H9 (cell line): ENCODE results near the gene ADAMTS6. TPM values are rescaled to one million over a fixed set of nuclear protein-coding genes. Genes with fewer than 3 reads are reported as not detected.

Experiments
- DNase-seq: peaks from one replicate; pipeline ENCODE4 v3.0.0-alpha.2; 2017
- H2AFZ ChIP-seq: one replicate; pipeline ENCODE4 v1.6.1; 2013; ENCODE audit warnings: mild to moderate bottlenecking, low read length, control low read depth, moderate library complexity
- H2AK5ac ChIP-seq: 2 replicates; pipeline ENCODE4 v1.6.1; 2013; ENCODE audit warnings: low read length, control low read depth, mixed read lengths; ENCODE audit not compliant: insufficient read length
- H2BK120ac ChIP-seq: one replicate; pipeline ENCODE4 v1.6.1; 2013; ENCODE audit warnings: low read depth, mild to moderate bottlenecking, low read length, control low read depth, inconsistent platforms; ENCODE audit not compliant: poor library complexity, severe bottlenecking
- H2BK12ac ChIP-seq: 2 replicates; pipeline ENCODE4 v1.6.1; 2013; ENCODE audit warnings: low read length, control low read depth, mixed read lengths, low read depth; ENCODE audit not compliant: insufficient read length
- H2BK15ac ChIP-seq: 2 replicates; pipeline ENCODE4 v1.6.1; 2013; ENCODE audit warnings: low read depth, low read length, control low read depth
- H2BK20ac ChIP-seq: one replicate; pipeline ENCODE4 v1.6.1; 2013; ENCODE audit warnings: low read depth, mild to moderate bottlenecking, low read length, control low read depth, inconsistent platforms; ENCODE audit not compliant: poor library complexity, severe bottlenecking
- H2BK5ac ChIP-seq: 2 replicates; pipeline ENCODE4 v1.6.1; 2013; ENCODE audit warnings: low read length, control low read depth, mixed read lengths; ENCODE audit not compliant: insufficient read length
- H3K14ac ChIP-seq: 2 replicates; pipeline ENCODE4 v1.6.1; 2013; ENCODE audit warnings: low read length, control low read depth; ENCODE audit not compliant: insufficient read depth
- H3K18ac ChIP-seq: 2 replicates; pipeline ENCODE4 v1.6.1; 2013; ENCODE audit warnings: low read depth, mild to moderate bottlenecking, mixed read lengths, low read length, control low read depth; ENCODE audit not compliant: insufficient read length
- H3K23ac ChIP-seq: 2 replicates; pipeline ENCODE4 v1.6.1; 2013; ENCODE audit warnings: low read length, control low read depth, mixed read lengths, low read depth; ENCODE audit not compliant: insufficient read length
- H3K23me2 ChIP-seq: 2 replicates; pipeline ENCODE4 v1.6.1; 2013; ENCODE audit warnings: low read depth, mild to moderate bottlenecking, mixed read lengths, low read length, control low read depth; ENCODE audit not compliant: insufficient read length, poor library complexity, severe bottlenecking
- H3K27ac ChIP-seq: 2 replicates; pipeline ENCODE4 v1.5.1; 2013; ENCODE audit warnings: low read length, control low read depth, mixed read lengths, low read depth; ENCODE audit not compliant: insufficient read length
- H3K27me3 ChIP-seq: 2 replicates; pipeline ENCODE4 v1.6.1; 2013; ENCODE audit warnings: low read length, control low read depth, inconsistent platforms; ENCODE audit not compliant: insufficient read depth
- H3K4ac ChIP-seq: 2 replicates; pipeline ENCODE4 v1.6.1; 2013; ENCODE audit warnings: low read depth, mild to moderate bottlenecking, control low read depth, inconsistent platforms, low read length, moderate library complexity
- H3K4me1 ChIP-seq: 2 replicates; pipeline ENCODE4 v1.6.1; 2013; ENCODE audit warnings: low read length, control low read depth, inconsistent platforms; ENCODE audit not compliant: insufficient read depth
- H3K4me2 ChIP-seq: 2 replicates; pipeline ENCODE4 v1.6.1; 2013; ENCODE audit warnings: low read length, control low read depth, mixed read lengths; ENCODE audit not compliant: insufficient read length, insufficient read depth
- H3K56ac ChIP-seq: 2 replicates; pipeline ENCODE4 v1.6.1; 2013; ENCODE audit warnings: low read depth, mild to moderate bottlenecking, mixed read lengths, low read length, control low read depth; ENCODE audit not compliant: insufficient read length
- H3K79me1 ChIP-seq: 2 replicates; pipeline ENCODE4 v1.6.1; 2013; ENCODE audit warnings: low read depth, mild to moderate bottlenecking, moderate library complexity, low read length, control low read depth, inconsistent platforms; ENCODE audit not compliant: insufficient read depth, poor library complexity, severe bottlenecking
- H3K79me2 ChIP-seq: 2 replicates; pipeline ENCODE4 v1.6.1; 2013; ENCODE audit warnings: low read length, control low read depth, inconsistent platforms; ENCODE audit not compliant: insufficient read depth
- H3K9ac ChIP-seq: 2 replicates; pipeline ENCODE4 v1.6.1; 2013; ENCODE audit warnings: low read length, control low read depth, mixed read lengths; ENCODE audit not compliant: insufficient read length; ENCODE audit errors: extremely low read depth
- H3K9me3 ChIP-seq: one replicate; pipeline ENCODE4 v1.6.1; 2013; ENCODE audit warnings: low read depth, low read length, inconsistent platforms; ENCODE audit not compliant: control insufficient read depth
- H3T11ph ChIP-seq: one replicate; pipeline ENCODE4 v1.6.1; 2013; ENCODE audit warnings: mild to moderate bottlenecking, low read length, control low read depth, inconsistent platforms
- H4K20me1 ChIP-seq: one replicate; pipeline ENCODE4 v1.6.1; 2013; ENCODE audit not compliant: control insufficient read depth, insufficient read length, insufficient read depth
- H4K5ac ChIP-seq: 2 replicates; pipeline ENCODE4 v1.6.1; 2013; ENCODE audit warnings: low read depth, mild to moderate bottlenecking, mixed read lengths, low read length, control low read depth; ENCODE audit not compliant: insufficient read length
- H4K8ac ChIP-seq: replicated peaks from 2 replicates; pipeline ENCODE4 v1.6.1; 2013; ENCODE audit warnings: low read length, control low read depth, mixed read lengths, low read depth; ENCODE audit not compliant: insufficient read length
- H4K91ac ChIP-seq: 2 replicates; pipeline ENCODE4 v1.6.1; 2013; ENCODE audit warnings: low read depth, mild to moderate bottlenecking, moderate library complexity, mixed read lengths, low read length, control low read depth; ENCODE audit not compliant: insufficient read length
- H3K27ac Mint-ChIP-seq, 3 experiments: 2 replicates in 2 of 3; 3 replicates in 1 of 3; pipeline ENCODE4 v1.8.0; 2020 to 2021; ENCODE audit warnings: mixed read lengths in 3 of 3, mild to moderate bottlenecking in 1 of 3, moderate library complexity in 1 of 3
- H3K27me3 Mint-ChIP-seq: 2 replicates; pipeline ENCODE4 v1.8.0; 2021; ENCODE audit warnings: low read depth, mild to moderate bottlenecking, moderate library complexity, mixed read lengths
- H3K36me3 Mint-ChIP-seq, 3 experiments: 2 replicates in 2 of 3; 3 replicates in 1 of 3; pipeline ENCODE4 v1.8.0; 2020 to 2021; ENCODE audit warnings: low read depth in 3 of 3, mixed read lengths in 3 of 3; ENCODE audit not compliant: insufficient read depth in 1 of 3
- H3K4me1 Mint-ChIP-seq, 2 experiments: 2 replicates each; pipeline ENCODE4 v1.8.0; 2020; ENCODE audit warnings: mixed read lengths in 2 of 2
- H3K4me3 Mint-ChIP-seq, 2 experiments: 2 replicates in 1 of 2; 3 replicates in 1 of 2; pipeline ENCODE4 v1.8.0; 2020 to 2021; ENCODE audit warnings: mild to moderate bottlenecking in 2 of 2, mixed read lengths in 2 of 2, moderate library complexity in 1 of 2
- H3K9me3 Mint-ChIP-seq, 2 experiments: 2 replicates in 1 of 2; 3 replicates in 1 of 2; pipeline ENCODE4 v1.8.0; 2020; ENCODE audit warnings: mild to moderate bottlenecking in 2 of 2, mixed read lengths in 2 of 2, moderate library complexity in 1 of 2
- CTCF ChIP-seq: fragments of 200-600 bp; sonication (generic); conservative IDR thresholded peaks from 3 replicates; pipeline ENCODE4 v1.8.0; 2021; ENCODE audit warnings: antibody characterized with exemption, mild to moderate bottlenecking
- total RNA-seq: library from RNA; stranded (reverse); gene quantifications from 2 replicates; pipeline ENCODE4 v1.2.1, GENCODE V29; 2021

The ADAMTS6 gene
- total RNA-seq, 1 experiment from 2014 or later = 0.33 TPM

GRCh38 chr5:65292196-65292595, 189.5 kb downstream of the ADAMTS6 start:
- H4K8ac ChIP-seq = no peak overlapping the region
- H4K5ac ChIP-seq = no peak overlapping the region
- H3K14ac ChIP-seq = no peak overlapping the region
- H3T11ph ChIP-seq = no peak overlapping the region
- H3K79me1 ChIP-seq = no peaks in the 10 kb centered on the region
- no peaks in the 10 kb centered on the region for H3K9me3 ChIP-seq
- no peaks in the 10 kb centered on the region for H3K36me3 Mint-ChIP-seq
- no peaks in the 10 kb centered on the region for H3K27me3 Mint-ChIP-seq
- H4K20me1 ChIP-seq = no peaks in the 10 kb centered on the region
- H3K4me1 Mint-ChIP-seq = no peaks in the 10 kb centered on the region
- H3K79me2 ChIP-seq = no peaks in the 10 kb centered on the region
- no peak overlapping the region for H2AK5ac ChIP-seq
- H2BK12ac ChIP-seq = no peak overlapping the region
- no peak overlapping the region for H2BK120ac ChIP-seq
- H4K91ac ChIP-seq = no peak overlapping the region
- H3K4me2 ChIP-seq = no peak overlapping the region
- H3K27ac ChIP-seq = no peak overlapping the region
- H2BK20ac ChIP-seq = no peak overlapping the region
- H2BK15ac ChIP-seq = no peak overlapping the region
- no peak overlapping the region for H2BK5ac ChIP-seq
- H3K23ac ChIP-seq = no peak overlapping the region
- DNase-seq = no peak
- no peaks in the 10 kb centered on the region for H3K9me3 Mint-ChIP-seq
- no peak overlapping the region for H3K18ac ChIP-seq
- H3K9ac ChIP-seq = no peak overlapping the region
- no peak overlapping the region for H3K27ac Mint-ChIP-seq
- no peak overlapping the region for H2AFZ ChIP-seq
- H3K27me3 ChIP-seq = no peaks in the 10 kb centered on the region
- no peak overlapping the region for H3K4me3 Mint-ChIP-seq
- no peaks in the 10 kb centered on the region for H3K4me1 ChIP-seq
- no peak overlapping the region for H3K56ac ChIP-seq
- no peaks in the 10 kb centered on the region for H3K23me2 ChIP-seq
- H3K4ac ChIP-seq = no peak overlapping the region
- no peak for TF ChIP-seq CTCF
